GM18868 (cell line): ENCODE results near the gene JAM3.
"Not testable (repeated sequence)": the region's sequence is repeated elsewhere in the genome, so short reads cannot be mapped to it uniquely, and the experiment has no call there.

Experiments
- ATAC-seq: cut with Tn5 transposase; IDR thresholded peaks from one replicate; pipeline ENCODE4 v1.9.1; 2021; ENCODE audit warnings: mild to moderate bottlenecking, moderate library complexity; ENCODE audit not compliant: unreplicated experiment

The JAM3 gene

DNA sequence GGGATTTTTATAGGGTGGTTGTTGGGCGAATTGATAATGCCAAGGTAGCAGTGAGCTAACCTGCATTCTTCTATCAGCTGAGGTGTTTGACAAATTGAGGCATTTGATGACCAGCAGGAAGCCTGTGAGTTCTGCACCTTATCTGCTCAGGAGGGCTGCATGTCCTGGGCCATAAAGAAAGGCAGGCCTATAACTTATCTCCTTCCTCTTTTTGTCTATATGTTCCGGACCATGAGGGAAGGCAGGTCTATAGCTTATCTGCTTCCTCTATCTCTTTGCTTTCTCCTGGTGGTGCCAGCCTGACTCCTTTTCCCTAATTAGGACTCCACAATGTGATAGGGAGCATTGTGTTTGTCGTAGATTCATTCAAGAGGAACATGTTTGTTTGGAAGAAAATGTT lies 8.6 kb upstream of the JAM3 start:
- no peak for ATAC-seq

- ATAC-seq = no peak
Observed at GRCh38 chr11:134062265-134063123, 6.4 kb upstream of the JAM3 start.

DNA sequence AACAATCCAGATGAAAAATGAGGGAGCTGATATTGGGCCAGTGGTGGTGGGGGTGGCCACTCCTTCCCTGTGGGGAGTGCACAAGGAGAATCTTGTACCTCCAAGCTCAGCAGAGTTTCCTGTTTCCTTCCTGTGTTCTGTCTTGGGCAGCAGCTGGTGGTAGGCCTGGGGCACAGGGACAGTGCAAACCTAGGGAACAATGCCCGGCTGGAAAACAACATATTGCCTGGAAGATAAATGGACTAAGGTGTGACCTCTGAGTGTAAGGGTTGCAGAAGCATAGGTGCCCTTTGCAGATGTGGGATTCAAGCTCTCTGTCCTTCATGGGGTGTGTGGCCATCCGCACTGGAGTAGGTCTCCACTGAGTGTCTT lies 5.8 kb upstream of the JAM3 start:
- no peak for ATAC-seq

GRCh38 chr11:134063991-134064747 lies 4.7 kb upstream of the JAM3 start:
- no peak for ATAC-seq

- ATAC-seq = no peak
Observed at GRCh38 chr11:134065381-134065780, 3.5 kb upstream of the JAM3 start.

GRCh38 chr11:134066943-134067885 lies 1.7 kb upstream of the JAM3 start:
- no peak for ATAC-seq

GRCh38 chr11:134069426-134070341 lies 812 bp downstream of the JAM3 start:
- no peak for ATAC-seq

- no peak for ATAC-seq
Observed at GRCh38 chr11:134070342-134070845, 1.5 kb downstream of the JAM3 start.

GRCh38 chr11:134071306-134071705 lies 2.4 kb downstream of the JAM3 start:
- ATAC-seq = no peak

- no peak for ATAC-seq
Observed at GRCh38 chr11:134071766-134072402, 3.0 kb downstream of the JAM3 start.

DNA sequence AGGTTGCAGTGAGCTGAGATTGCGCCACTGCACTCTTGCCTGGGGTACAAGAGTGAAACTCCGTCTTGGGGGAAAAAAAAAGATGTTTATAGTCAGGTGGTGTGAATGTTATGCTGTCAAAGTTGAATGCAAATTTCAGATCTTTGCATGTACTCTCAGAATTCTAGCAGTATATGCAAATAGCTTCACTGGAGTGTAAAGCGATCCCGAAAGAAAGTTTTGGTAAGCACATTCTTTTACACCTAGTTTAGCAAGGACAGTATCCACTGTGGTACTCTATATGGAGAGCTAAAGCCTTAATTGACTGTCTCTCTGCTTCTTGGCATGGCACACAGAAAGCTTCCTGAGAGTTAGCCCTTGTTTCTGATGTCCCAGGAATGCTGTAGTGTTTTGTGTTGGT lies 4.0 kb downstream of the JAM3 start:
- no peak for ATAC-seq

DNA sequence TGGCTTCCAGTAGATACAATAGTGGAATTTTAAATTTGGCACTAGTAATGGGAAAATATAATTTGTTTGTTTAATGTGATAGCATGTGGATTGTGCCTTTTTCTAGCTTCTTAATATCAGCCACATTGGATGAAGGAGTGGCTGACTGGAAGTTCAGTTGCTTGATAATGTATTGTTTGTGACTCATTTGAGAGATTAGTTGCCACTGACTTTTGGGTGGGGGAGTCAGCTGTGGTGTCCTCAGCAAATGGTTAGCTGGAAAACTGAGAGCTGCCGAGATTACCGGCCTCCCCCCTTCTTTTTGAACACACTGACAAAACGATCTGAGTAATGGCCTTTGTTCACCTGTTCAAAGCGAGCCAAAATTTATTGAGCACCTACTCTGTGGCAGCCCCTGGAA lies 5.5 kb downstream of the JAM3 start:
- no peak for ATAC-seq

- no peak for ATAC-seq
Observed at GRCh38 chr11:134074766-134075165, 5.9 kb downstream of the JAM3 start.

DNA sequence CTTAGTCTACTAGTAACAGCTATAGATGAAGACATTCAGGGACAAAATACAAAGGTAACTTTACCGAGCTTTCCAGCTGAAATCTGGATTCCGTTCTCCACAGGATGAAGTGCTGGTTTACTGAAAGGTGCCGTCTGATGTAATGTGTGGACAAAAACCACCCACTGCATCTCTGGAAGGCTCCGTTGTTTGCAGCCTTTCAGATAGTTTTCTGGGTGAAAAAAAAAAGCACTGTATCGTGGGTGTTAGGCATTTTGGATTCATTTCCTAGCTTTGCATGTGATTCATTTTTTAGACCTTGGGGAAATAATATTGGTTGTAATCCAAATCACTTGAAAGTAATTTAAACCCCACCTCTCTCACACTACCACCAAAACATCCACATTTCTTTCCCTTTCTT lies 10.4 kb downstream of the JAM3 start:
- ATAC-seq = no peak

- not testable (repeated sequence) for ATAC-seq
Observed at GRCh38 chr11:134081258-134081657, 12.4 kb downstream of the JAM3 start.

GRCh38 chr11:134082990-134083389 lies 14.1 kb downstream of the JAM3 start:
- no peak for ATAC-seq

DNA sequence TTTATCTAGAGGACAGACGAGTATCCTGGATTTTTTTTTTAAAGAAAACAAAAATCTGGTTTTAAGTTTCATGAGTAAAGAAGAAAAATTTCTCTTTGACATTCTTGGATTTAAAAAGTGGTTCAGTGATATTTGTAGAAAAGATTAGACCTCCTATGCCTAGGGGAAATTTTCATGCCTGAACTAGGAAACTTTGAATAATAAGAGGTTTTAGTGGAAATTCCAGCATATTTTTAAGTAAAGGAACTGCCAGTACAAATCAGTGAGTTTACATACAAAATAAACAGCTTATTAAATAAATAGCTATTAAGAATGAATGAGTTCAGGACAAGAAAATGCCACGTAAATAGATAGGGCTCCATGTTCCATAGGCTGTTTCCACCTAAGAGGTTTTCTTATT lies 17.5 kb downstream of the JAM3 start:
- no peak for ATAC-seq

GRCh38 chr11:134092006-134092405 lies 23.1 kb downstream of the JAM3 start:
- ATAC-seq = not testable (repeated sequence)

- ATAC-seq = no peak
Observed at GRCh38 chr11:134097166-134097565, 28.3 kb downstream of the JAM3 start.
